Measurements from ENCODE around the gene TRPV5.

Gene TRPV5

GRCh38 chr7:142892951-142893350 lies 40.6 kb downstream of the TRPV5 start:
- DNase-seq (ENCODE audit: low read depth), result no peak
- TF ChIP-seq CTCF (IDR thresholded peaks at IDR 0.05; ENCODE audit: low read length, missing control alignments), result no peak
- no peak overlapping the region for H3K4me3 ChIP-seq (replicated peaks; ENCODE audit: low read depth, low read length)

GRCh38 chr7:142891490-142892082 lies 42.0 kb downstream of the TRPV5 start:
- DNase-seq (ENCODE audit: low read depth), result no peak
- H3K4me3 ChIP-seq (replicated peaks; ENCODE audit: low read depth, low read length), result no peak overlapping the region
- TF ChIP-seq CTCF (IDR thresholded peaks at IDR 0.05; ENCODE audit: low read length, missing control alignments), result no peak

- DNase-seq (ENCODE audit: low read depth), result no peak
These were observed 42.6 kb downstream of the TRPV5 start for GRCh38 chr7:142890874-142891485.

DNA sequence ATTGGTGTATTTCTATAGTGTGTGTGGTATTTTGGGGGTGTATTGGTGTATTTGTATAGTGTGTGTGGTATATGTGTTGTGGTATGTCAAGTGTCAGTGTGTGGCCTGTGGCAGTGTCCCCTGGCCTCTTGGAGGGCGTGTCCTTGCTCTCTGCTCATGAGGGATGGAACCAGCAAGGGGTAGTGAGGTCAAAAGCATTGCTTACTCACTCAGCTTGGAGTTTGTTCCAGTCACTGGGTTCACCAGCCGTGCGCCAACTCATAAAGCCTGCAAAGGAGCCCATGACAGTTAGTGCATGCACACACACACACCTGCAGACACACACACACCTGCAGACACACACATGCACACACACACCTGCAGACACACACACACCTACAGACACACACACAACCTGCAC lies 43.7 kb downstream of the TRPV5 start:
- H3K4me3 ChIP-seq (replicated peaks; ENCODE audit: low read depth, low read length), result no peak overlapping the region
- TF ChIP-seq CTCF (IDR thresholded peaks at IDR 0.05; ENCODE audit: low read length, missing control alignments), result no peak
- DNase-seq (ENCODE audit: low read depth), result no peak

More at GRCh38 chr7:142890874-142891485, 42.6 kb downstream of the TRPV5 start:
- H3K4me3 ChIP-seq (replicated peaks; ENCODE audit: low read depth, low read length), result no peak overlapping the region
- TF ChIP-seq CTCF (IDR thresholded peaks at IDR 0.05; ENCODE audit: low read length, missing control alignments), result no peak

DNA sequence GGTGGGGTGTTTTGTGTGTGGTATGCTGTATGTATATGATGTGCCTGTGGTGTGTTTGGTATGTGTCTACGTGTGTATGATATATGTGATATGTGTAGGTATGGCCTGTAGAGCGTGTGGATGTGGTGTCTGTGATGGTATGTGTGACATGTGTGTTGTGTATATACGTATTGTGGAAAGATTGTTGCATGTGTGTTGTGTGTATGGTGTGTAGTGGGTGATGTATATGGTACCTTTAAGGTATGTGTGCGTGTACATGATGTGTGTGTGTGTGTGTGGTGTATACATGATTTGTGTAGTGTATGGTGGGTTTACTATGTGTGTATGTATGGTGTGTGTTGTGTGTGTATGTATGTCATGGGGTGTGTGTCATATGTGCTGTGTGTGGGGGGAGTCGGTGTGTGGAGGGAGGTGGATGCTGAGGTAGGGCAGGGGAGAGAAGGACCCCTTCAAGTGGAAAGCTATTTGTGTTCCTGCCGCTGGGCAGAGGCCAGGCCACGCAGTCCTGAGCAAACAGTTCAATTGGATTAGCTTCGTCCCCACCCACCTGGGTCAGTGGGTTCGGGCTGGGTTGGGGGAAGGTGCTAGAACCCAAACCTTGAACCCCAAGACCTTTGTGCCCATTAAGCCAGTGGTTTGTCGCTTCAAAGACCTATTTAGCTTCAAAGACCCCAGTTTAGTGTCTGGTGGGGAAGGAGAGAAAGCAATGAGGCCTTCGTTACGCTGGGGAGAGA lies 46.1 kb downstream of the TRPV5 start:
- no peak for TF ChIP-seq CTCF (IDR thresholded peaks at IDR 0.05; ENCODE audit: low read length, missing control alignments)
- DNase-seq (ENCODE audit: low read depth), result no peak
- H3K4me3 ChIP-seq (replicated peaks; ENCODE audit: low read depth, low read length), result no peak overlapping the region

- TF ChIP-seq CTCF (IDR thresholded peaks at IDR 0.05; ENCODE audit: low read length, missing control alignments), result no peak
- no peak overlapping the region for H3K4me3 ChIP-seq (replicated peaks; ENCODE audit: low read depth, low read length)
- DNase-seq (ENCODE audit: low read depth), result no peak
These were observed 46.7 kb downstream of the TRPV5 start for GRCh38 chr7:142886866-142887265.
